Nucleus accumbens (tissue), 56 donors: ENCODE measurements around the gene PACRG.
A peak's percentile ranks its signal among the peaks of the same experiment; 100 is the strongest.

Source experiments
- DNase-seq, 56 donors: peaks; one replicate each; lab custom pipeline; 2025; lab: John Stamatoyannopoulos, UW

The PACRG gene

GRCh38 chr6:163164175-163164900, 436.6 kb downstream of the PACRG start:
- DNase-seq = no peak

- no peak for DNase-seq
Measured at GRCh38 chr6:163165155-163165910, 437.6 kb downstream of the PACRG start.

GRCh38 chr6:163165922-163166321, 438.1 kb downstream of the PACRG start:
- peak in 49 of 56 donors; percentile 20 to 90 (median 77) for DNase-seq

GRCh38 chr6:163166507-163166906, 438.7 kb downstream of the PACRG start:
- DNase-seq = no peak

GRCh38 chr6:163169521-163169920, 441.7 kb downstream of the PACRG start:
- no peak for DNase-seq

- DNase-seq = no peak
Measured at GRCh38 chr6:163170294-163170883, 442.6 kb downstream of the PACRG start.

GRCh38 chr6:163173741-163174140, 446.0 kb downstream of the PACRG start:
- DNase-seq = no peak

- DNase-seq = no peak
Measured at GRCh38 chr6:163175301-163175700, 447.5 kb downstream of the PACRG start.

GRCh38 chr6:163176097-163176496, 448.3 kb downstream of the PACRG start:
- DNase-seq = no peak

- DNase-seq = no peak
Measured at GRCh38 chr6:163177007-163177406, 449.2 kb downstream of the PACRG start.

GRCh38 chr6:163177892-163178420, 450.2 kb downstream of the PACRG start:
- DNase-seq = peak in 7 of 56 donors; percentile 26 to 50 (median 40)

- DNase-seq = no peak
Measured at GRCh38 chr6:163179061-163179460, 451.3 kb downstream of the PACRG start.

- DNase-seq = no peak
Measured at GRCh38 chr6:163179721-163180120, 451.9 kb downstream of the PACRG start.

GRCh38 chr6:163180874-163181541, 453.2 kb downstream of the PACRG start:
- DNase-seq = peak in 54 of 56 donors; percentile 38 to 96 (median 88)

- peak in 5 of 56 donors; percentile 31 to 63 (median 39) for DNase-seq
Measured at GRCh38 chr6:163181666-163182180, 453.9 kb downstream of the PACRG start.

GRCh38 chr6:163182696-163183095, 454.9 kb downstream of the PACRG start:
- DNase-seq = no peak

GRCh38 chr6:163183806-163184205, 456.0 kb downstream of the PACRG start:
- DNase-seq = no peak

GRCh38 chr6:163185744-163186143, 458.0 kb downstream of the PACRG start:
- no peak for DNase-seq

- no peak for DNase-seq
Measured at GRCh38 chr6:163186527-163186926, 458.8 kb downstream of the PACRG start.

GRCh38 chr6:163187201-163187600, 459.4 kb downstream of the PACRG start:
- DNase-seq = no peak
